ENCODE measurements around the gene SGSM2. TPM values are rescaled to one million over a fixed set of nuclear protein-coding genes. Genes with fewer than 3 reads are reported as not detected.

The SGSM2 gene
- total RNA-seq, 1 donor from 2014 or later, result 13.4 TPM

DNA sequence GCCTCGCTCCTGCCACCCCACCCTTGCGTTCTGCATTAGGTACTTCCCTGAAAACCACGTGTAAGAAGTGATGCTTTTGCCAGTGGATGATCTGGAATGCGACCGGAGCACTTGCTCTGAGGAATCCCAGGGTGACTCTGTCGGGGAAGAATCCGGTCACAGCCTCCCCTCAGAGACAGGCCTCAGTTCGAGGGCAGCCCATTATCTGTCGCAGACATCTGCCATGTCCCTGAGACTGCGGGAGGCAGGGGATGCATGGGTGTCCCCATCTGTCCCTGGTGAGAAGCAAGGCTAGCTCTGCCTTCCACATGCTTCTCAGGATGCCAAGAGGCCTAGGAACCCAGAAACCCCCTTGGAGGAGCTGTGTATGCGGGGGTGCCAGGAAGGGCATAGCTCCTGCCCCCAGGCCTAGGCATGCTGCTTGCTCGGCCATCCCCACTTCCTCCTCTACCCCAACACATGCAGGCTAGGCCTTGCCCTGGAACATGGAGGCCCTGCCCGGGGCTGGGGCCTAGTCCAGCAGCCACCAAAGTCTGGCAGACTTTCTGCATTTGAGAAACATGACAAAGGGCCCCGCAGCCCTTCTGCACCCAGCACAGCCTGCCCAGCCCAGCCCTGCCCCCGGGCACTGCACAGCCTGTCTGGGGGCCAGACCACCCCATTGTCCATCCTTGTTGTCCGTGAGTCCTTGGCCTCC, 43.1 kb downstream of the SGSM2 start:
- Histone ChIP-seq H3K36me3 (ENCODE audit: control insufficient read depth, insufficient read depth, low read length) (peaks cover 15% of the 10 kb centered on the region), H3K27me3 (ENCODE audit: control insufficient read depth, insufficient read depth, low read length) (no peaks in the 10 kb centered on the region), H3K4me3 (ENCODE audit: low read depth, low read length) (no peak overlapping the region)
- no peak for FAIRE-seq
- TF ChIP-seq, protein P1, sequence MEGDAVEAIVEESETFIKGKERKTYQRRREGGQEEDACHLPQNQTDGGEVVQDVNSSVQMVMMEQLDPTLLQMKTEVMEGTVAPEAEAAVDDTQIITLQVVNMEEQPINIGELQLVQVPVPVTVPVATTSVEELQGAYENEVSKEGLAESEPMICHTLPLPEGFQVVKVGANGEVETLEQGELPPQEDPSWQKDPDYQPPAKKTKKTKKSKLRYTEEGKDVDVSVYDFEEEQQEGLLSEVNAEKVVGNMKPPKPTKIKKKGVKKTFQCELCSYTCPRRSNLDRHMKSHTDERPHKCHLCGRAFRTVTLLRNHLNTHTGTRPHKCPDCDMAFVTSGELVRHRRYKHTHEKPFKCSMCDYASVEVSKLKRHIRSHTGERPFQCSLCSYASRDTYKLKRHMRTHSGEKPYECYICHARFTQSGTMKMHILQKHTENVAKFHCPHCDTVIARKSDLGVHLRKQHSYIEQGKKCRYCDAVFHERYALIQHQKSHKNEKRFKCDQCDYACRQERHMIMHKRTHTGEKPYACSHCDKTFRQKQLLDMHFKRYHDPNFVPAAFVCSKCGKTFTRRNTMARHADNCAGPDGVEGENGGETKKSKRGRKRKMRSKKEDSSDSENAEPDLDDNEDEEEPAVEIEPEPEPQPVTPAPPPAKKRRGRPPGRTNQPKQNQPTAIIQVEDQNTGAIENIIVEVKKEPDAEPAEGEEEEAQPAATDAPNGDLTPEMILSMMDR (IDR thresholded peaks at IDR 0.05; ENCODE audit: insufficient read depth, low read length, severe bottlenecking), result no peak
- DNase-seq (ENCODE audit: low read depth), result no peak

DNA sequence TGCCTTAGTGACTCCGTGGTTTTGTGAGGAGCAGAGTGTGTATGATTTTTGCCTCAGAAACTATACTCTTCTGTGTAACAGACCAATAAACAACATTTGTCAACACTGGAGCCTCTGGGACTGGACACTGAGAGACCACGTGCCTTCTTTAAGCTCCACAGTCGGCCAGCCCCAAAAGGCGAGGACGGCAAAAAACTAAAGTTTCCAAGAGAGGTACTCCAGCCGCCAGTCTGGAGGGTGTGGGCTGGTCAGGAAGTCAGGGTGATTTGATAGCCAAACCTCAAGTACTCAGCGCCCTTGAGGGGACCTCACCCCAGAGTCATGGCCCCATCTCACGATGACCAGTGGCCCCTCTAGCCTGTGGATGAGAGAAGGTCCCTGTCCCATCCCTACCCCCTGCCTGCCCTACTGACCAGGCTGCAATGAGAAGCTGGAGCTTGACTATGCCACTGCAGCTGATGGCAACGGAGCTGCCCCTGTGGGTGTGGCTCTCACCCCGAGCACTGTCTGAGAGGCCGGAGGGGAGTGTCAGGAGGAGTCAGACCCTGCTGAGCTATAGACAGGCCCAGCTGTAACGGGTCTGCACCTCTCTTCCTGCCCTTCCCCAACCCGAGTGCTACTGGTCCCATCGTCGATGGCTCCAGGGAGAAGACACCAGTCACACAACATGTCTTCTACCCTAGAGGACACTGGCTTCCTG, 43.8 kb downstream of the SGSM2 start:
- DNase-seq (ENCODE audit: low read depth), result no peak
- TF ChIP-seq, protein P1 (IDR thresholded peaks at IDR 0.05; ENCODE audit: insufficient read depth, low read length, severe bottlenecking), result no peak
- Histone ChIP-seq H3K27me3 (ENCODE audit: control insufficient read depth, insufficient read depth, low read length) (no peaks in the 10 kb centered on the region), H3K4me3 (ENCODE audit: low read depth, low read length) (no peak overlapping the region), H3K36me3 (ENCODE audit: control insufficient read depth, insufficient read depth, low read length) (peaks cover 18% of the 10 kb centered on the region)
- peak; percentile 75 for FAIRE-seq

DNA sequence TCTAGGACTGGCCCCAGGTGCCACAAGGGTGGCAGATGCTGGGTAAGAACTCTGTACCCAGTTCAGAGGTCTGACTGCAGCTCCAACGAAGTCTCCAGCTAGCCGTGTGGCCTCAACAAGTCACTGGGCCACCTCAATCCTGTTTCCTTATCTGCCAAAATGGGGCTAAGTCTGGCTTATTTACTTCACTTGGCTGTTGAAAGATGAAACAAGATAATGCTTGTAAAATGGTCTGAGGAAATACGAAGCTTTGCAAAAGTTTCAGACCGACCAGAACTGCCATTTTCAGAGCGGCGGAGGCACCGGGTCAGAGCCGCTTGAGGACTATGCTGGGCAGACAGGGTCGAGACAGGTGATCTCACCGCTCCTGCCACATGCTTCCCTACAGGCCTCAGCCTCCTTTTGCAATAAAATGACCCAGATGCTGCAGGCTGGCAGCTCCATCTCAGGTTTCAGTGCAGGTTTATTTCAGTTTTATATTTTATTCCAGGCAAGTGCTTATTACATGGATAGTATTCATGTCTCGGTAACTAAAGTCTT, 46.4 kb downstream of the SGSM2 start:
- no peak for FAIRE-seq
- no peak for DNase-seq (ENCODE audit: low read depth)
- peaks cover 22% of the 10 kb centered on the region for H3K36me3 ChIP-seq (ENCODE audit: control insufficient read depth, insufficient read depth, low read length)

DNA sequence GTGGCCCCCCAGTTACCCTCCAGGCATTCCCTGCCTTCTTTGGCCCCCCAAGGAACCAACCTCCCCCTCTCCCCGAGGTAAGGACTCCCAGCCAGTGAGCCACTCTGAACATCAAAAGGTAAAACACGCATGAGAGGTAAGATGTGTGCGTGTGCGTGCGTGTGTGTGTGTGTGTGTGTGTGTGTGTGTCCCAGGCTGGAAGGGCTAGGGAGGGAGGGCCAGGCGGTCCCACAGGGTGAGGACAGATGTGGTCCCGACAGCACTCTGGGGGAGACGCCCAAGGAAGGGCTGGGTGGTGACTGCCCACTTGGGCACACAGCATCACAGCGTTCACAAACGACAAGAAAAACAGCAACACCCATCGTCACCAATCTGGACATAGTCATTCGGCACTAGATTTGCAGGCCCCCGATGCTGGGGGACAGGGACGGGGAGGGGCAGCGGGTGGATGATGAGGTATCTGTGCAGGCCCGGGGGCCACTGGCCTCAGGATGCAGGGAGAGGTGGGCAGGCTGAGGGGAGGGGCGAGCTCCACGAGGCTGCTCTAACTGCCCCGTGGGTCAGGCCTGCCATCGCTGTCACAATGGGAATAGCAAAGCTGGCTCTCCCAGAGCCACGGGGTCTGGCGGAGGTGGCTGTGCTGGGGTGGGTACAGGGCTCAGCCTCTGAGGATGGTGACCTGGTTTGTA, 47.3 kb downstream of the SGSM2 start:
- no peak overlapping the region for H3K4me3 ChIP-seq (ENCODE audit: low read depth, low read length)
- H3K27me3 ChIP-seq (ENCODE audit: control insufficient read depth, insufficient read depth, low read length), result no peaks in the 10 kb centered on the region
- peaks cover 21% of the 10 kb centered on the region for H3K36me3 ChIP-seq (ENCODE audit: control insufficient read depth, insufficient read depth, low read length)
- TF ChIP-seq, protein P1 (IDR thresholded peaks at IDR 0.05; ENCODE audit: insufficient read depth, low read length, severe bottlenecking), result no peak
- FAIRE-seq, result no peak
- DNase-seq (ENCODE audit: low read depth), result no peak

More for the DNA sequence above, 46.4 kb downstream of the SGSM2 start:
- Histone ChIP-seq H3K4me3 (ENCODE audit: low read depth, low read length) (no peak overlapping the region), H3K27me3 (ENCODE audit: control insufficient read depth, insufficient read depth, low read length) (no peaks in the 10 kb centered on the region)
- TF ChIP-seq, protein P1 (IDR thresholded peaks at IDR 0.05; ENCODE audit: insufficient read depth, low read length, severe bottlenecking), result no peak

DNA sequence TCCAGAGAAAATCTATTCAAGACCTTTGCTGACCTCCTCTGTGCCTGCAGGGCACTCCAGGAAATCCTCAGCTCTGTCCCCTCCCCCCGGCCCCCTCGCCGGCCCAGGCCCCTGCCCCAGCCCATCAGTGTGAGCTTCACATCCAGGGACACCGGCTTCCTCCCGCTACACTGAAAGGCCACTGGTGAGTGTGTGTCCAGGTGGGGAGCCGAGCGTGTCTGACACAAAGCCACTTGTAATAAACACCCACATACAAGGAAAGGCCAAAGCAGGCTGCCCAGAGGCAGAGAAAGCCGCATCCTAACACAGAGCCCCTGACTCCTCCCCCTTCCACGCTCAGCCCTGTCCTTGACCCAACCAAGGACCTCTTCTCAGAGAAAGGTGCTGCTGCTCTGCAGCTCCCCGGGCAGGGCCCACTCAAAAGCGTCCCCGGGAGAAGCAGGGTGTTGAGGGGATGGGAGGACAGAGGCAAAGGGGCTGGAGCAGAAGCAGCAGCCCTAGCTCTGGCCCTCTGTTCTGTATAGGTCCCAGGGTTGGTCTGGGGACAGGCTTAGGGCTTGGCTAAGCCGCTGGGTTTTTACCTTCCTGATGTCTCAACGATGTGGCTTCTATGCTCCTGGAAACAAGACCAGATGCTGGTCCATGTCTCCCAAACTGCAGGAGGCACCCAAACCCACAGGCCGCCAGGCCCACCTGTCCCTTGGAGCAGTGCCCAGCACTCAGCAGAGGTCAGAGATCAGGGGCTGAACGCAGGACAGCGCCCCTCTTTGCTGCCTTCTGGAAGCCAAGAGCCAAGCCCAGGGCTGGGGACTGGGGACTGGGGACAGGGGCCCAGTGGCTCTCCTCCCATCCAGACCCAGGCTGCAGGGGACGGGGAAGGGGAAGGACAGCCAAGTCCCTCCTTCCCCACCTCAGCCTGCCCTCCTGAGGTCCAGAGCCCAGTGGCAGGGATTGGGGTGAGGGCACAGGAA, 48.2 kb downstream of the SGSM2 start:
- peaks cover 23% of the 10 kb centered on the region for H3K36me3 ChIP-seq (ENCODE audit: control insufficient read depth, insufficient read depth, low read length)
- FAIRE-seq, result no peak
- TF ChIP-seq, protein P1 (IDR thresholded peaks at IDR 0.05; ENCODE audit: insufficient read depth, low read length, severe bottlenecking), result no peak
- H3K4me3 ChIP-seq (ENCODE audit: low read depth, low read length), result no peak overlapping the region
- no peaks in the 10 kb centered on the region for H3K27me3 ChIP-seq (ENCODE audit: control insufficient read depth, insufficient read depth, low read length)
- no peak for DNase-seq (ENCODE audit: low read depth)

Data from bronchial epithelial cell (primary cell).